HUES64 (cell line): ENCODE results near the gene ESCO1.

Source experiments
- H3K27ac ChIP-seq: 2 replicates; pipeline ENCODE4 v1.7.0; 2013; ENCODE audit warnings: low read depth, low read length, inconsistent platforms
- H3K27me3 ChIP-seq: 2 replicates; pipeline ENCODE4 v1.6.1; 2013; ENCODE audit warnings: mild to moderate bottlenecking, low read length; ENCODE audit not compliant: insufficient read depth
- H3K36me3 ChIP-seq: 2 replicates; pipeline ENCODE4 v1.6.1; 2013; ENCODE audit warnings: mild to moderate bottlenecking, low read length; ENCODE audit not compliant: insufficient read depth
- H3K4me1 ChIP-seq: 2 replicates; pipeline ENCODE4 v1.6.1; 2013; ENCODE audit warnings: mild to moderate bottlenecking, low read length, moderate library complexity; ENCODE audit not compliant: insufficient read depth
- H3K4me3 ChIP-seq: 2 replicates; pipeline ENCODE4 v1.5.1; 2013; ENCODE audit warnings: mild to moderate bottlenecking, low read length, moderate library complexity
- H3K9ac ChIP-seq: 2 replicates; pipeline ENCODE4 v1.6.1; 2013; ENCODE audit warnings: mild to moderate bottlenecking, low read depth, low read length
- H3K9me3 ChIP-seq: 2 replicates; pipeline ENCODE4 v1.6.1; 2013; ENCODE audit warnings: low read depth, low read length; ENCODE audit not compliant: insufficient read depth
- WGBS: fragments of 150-250, 120-280 bp; methylation state at CpG from one replicate; pipeline ENCODE4 v1.1.7; 2013; ENCODE audit warnings: missing lambda C conversion rate; 5-methylcytosine and 5-hydroxymethylcytosine counted together

ESCO1 gene

DNA sequence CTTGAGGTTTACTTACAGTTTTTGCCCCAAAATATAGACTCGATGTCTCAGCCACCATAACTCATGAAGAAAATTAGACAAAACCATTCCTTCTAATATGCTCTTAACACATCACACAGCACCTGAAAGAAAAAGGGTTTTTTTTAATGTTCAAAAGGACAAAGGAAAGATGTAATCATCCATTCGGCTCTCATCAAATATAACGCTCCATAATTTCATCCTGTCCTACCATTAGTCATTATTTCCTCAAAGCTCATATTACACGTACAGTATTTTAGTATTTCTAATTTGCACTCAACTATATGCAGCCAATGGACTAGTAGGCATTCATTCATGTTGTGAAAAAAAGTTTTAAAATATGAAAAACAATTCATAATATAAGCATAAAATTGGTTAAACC lies 24.8 kb downstream of the ESCO1 start:
- no peak overlapping the region for H3K4me3 ChIP-seq
- 96% methylated on average over 4 of the region's 4 CpGs for WGBS
- no peaks in the 10 kb centered on the region for H3K9me3 ChIP-seq
- H3K9ac ChIP-seq = no peak overlapping the region
- no peaks in the 10 kb centered on the region for H3K4me1 ChIP-seq
- peaks cover 64% of the 10 kb centered on the region for H3K36me3 ChIP-seq
- no peaks in the 10 kb centered on the region for H3K27me3 ChIP-seq
- no peak overlapping the region for H3K27ac ChIP-seq

DNA sequence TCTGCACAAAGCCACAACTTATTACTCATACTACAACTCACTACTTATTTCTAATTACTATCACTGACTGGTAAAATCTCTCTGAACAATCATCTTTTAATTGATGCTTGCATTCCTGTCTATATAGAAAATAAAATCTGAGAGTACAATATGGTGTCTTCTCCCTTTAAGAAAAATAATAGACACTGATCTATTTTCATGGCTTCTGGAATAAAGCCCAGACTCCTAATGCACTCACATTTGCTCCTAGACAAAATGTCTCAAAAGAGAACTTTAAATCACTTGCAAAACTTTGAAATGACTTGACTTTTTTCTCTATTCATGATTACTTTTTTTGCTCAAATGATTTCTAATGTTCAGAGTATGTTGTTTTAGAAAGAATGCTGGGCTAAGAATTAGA lies 28.7 kb downstream of the ESCO1 start:
- Histone ChIP-seq H3K27me3 (no peaks in the 10 kb centered on the region), H3K36me3 (peaks cover 91% of the 10 kb centered on the region), H3K4me3 (no peak overlapping the region), H3K9ac (no peak overlapping the region), H3K27ac (no peak overlapping the region), H3K9me3 (no peaks in the 10 kb centered on the region), H3K4me1 (no peaks in the 10 kb centered on the region)

DNA sequence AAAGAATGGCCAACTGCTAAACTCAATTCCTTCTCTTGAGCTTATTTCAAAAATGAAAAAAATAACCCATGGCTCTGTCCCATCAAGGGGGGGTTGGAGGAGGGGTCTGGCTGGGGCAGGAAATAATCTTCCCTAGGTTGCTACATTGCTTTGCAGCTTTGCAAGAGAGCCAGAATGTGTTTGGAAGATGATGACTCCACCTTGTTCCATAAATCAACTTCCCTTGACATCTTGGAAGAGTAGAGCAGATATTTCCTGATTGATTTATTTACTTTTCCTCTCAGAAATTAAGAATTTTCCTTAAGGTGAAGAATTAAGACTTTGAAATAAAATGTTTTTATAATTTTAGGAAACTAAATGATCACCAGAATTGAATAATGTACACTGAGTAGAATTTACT lies 41.3 kb downstream of the ESCO1 start:
- Histone ChIP-seq H3K36me3 (peaks cover 79% of the 10 kb centered on the region), H3K9ac (no peak overlapping the region), H3K9me3 (no peaks in the 10 kb centered on the region), H3K27ac (no peak overlapping the region), H3K4me1 (no peaks in the 10 kb centered on the region), H3K27me3 (no peaks in the 10 kb centered on the region), H3K4me3 (no peak overlapping the region)

DNA sequence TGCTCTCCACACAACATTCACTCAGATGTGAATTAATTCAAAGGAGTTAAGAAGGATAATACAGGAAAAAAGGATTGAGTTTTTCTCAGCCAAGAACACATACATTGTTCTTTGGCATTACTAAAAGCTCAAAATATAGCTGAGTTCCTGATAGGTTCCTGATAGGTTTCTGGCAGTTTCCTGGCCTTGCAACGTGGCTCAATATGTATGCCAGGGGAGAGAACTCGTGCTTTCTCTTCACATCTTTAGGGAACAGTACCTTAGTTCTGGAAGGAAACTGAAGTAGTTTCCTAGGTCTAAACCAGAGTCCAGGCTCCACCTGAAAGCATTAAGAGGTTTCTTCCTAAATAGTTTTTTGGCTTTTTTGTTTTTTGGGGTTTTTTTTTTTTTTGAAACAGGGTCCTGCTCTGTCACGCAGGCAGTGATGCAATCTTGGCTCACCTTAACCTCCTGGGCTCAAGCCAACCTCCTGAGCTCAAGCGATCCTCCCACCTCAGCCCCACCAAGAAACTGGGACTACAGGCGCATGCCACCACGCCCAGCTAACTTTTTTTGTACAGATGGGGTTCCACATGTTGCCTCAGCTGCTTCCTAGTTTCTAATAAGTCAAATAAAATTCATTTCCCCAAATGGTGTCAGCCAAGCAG lies 42.8 kb downstream of the ESCO1 start:
- 93% methylated on average over 6 of the region's 6 CpGs for WGBS
- no peak overlapping the region for H3K4me3 ChIP-seq
- no peaks in the 10 kb centered on the region for H3K27me3 ChIP-seq
- no peaks in the 10 kb centered on the region for H3K4me1 ChIP-seq
- H3K9me3 ChIP-seq = no peaks in the 10 kb centered on the region
- H3K9ac ChIP-seq = no peak overlapping the region
- H3K27ac ChIP-seq = no peak overlapping the region
- H3K36me3 ChIP-seq = peaks cover 70% of the 10 kb centered on the region

DNA sequence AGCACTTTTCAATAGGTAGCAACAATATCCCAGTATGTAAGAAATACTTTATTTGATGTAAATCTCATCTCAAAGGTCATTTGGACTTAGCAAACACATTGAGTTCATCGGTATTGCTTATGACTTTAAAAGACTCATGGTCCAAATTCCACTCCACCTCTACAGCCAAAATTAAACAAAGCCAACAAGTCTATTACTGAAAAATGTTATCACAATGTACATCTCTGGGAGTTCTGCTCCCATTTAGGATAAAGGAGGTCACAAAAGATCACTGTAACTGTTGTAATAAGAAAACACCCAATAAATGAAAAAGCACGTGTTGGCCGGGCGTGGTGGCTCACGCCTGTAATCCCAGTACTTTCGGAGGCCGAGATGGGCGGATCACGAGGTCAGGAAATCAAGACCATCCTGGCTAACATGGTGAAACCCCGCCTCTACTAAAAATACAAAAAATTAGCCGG lies 50.0 kb downstream of the ESCO1 start:
- Histone ChIP-seq H3K27ac (no peak overlapping the region), H3K9me3 (no peaks in the 10 kb centered on the region), H3K4me1 (no peaks in the 10 kb centered on the region), H3K27me3 (no peaks in the 10 kb centered on the region), H3K4me3 (no peak overlapping the region), H3K36me3 (peaks cover 49% of the 10 kb centered on the region), H3K9ac (no peak overlapping the region)
- whole genome bisulfite sequencing = 98% methylated on average over 11 of the region's 11 CpGs

DNA sequence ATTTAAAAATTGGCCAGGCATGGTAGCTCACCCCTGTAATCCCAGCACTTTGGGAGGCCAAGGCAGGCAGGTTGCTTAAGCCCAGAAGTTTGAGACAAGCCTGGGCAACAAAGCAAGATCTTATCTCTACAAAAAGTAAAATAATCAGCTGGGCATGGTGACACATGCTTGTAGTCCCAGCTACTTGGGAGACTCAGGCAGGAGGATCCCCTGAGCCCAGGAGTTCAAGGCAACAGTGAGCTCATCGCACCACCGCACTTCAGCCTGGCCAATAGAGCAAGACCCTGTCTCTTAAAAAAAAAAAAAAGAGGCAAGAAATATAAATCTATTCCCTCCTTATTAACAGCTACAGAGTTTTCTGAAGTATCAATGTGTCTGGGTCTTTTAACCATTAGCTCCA lies 51.9 kb downstream of the ESCO1 start:
- Histone ChIP-seq H3K4me1 (no peaks in the 10 kb centered on the region), H3K27me3 (no peaks in the 10 kb centered on the region), H3K4me3 (no peak overlapping the region), H3K36me3 (peaks cover 45% of the 10 kb centered on the region), H3K9ac (no peak overlapping the region), H3K27ac (no peak overlapping the region), H3K9me3 (no peaks in the 10 kb centered on the region)
- WGBS = 100% methylated on average over 2 of the region's 2 CpGs

DNA sequence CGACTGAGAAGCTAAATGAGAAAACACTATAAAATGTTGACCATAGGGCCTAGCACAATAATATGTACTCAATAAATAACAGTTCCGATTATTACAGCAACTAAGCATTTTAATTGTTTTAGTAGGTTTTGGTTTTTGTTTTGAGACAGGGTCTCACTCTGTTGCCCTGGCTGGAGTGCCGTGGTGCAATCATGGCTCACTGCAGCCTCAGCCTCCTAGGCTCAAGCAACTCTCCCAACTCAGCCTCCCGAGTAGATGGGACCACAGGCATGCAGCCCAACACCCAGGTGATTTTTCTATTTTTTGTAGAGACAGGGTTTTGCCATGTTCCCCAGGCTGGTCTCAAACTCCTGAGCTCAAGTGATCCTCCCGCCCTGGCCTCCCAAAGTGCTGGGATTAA lies 54.1 kb downstream of the ESCO1 start:
- WGBS = 98% methylated on average over 4 of the region's 5 CpGs
- Histone ChIP-seq H3K4me1 (no peaks in the 10 kb centered on the region), H3K27me3 (no peaks in the 10 kb centered on the region), H3K36me3 (peaks cover 40% of the 10 kb centered on the region), H3K27ac (no peak overlapping the region), H3K9me3 (no peaks in the 10 kb centered on the region), H3K9ac (no peak overlapping the region), H3K4me3 (no peak overlapping the region)

DNA sequence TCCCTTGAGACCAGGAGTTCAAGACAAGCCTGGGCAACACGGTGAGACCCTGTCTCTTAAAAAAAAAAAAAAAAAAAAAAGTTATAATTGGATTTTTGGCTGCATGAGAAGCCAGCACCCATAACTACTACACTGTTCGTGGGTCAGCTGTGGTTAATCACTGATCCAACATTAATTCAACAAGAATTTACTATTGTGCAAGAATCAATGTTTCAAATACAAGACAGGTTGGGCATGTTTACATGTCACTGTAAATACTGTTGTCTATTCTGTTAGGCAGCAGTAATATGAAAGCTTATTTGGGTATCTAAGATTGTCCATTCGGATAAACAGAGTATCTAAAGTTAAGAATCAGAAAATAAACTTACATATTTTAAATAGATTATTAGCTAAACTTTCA lies 62.3 kb downstream of the ESCO1 start:
- H3K36me3 ChIP-seq = peaks cover 81% of the 10 kb centered on the region
- WGBS = 94% methylated on average over 1 of the region's 3 CpGs

DNA sequence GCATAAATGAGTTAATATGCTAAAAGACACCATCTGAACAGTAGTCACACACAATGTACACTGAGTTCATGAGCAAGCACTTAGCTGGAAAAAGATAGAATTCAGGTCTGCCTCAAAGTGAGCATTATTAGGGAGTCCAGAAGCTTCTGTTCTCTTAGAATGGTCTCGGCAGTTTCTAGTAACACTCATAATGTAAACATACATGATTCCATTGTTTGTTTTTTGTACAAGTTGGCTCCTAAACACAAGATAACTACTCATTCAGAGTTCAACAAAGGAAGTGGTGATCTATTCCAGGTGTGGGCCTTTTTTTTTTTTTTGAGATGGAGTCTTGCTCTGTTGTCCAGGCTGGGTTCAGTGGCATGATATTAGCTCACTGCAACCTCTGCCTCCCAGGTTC lies 66.2 kb downstream of the ESCO1 start:
- Histone ChIP-seq H3K27ac (no peak overlapping the region), H3K4me1 (no peaks in the 10 kb centered on the region), H3K27me3 (no peaks in the 10 kb centered on the region), H3K4me3 (no peak overlapping the region), H3K9ac (no peak overlapping the region), H3K36me3 (peaks cover 97% of the 10 kb centered on the region), H3K9me3 (no peaks in the 10 kb centered on the region)
- 100% methylated on average over 1 of the region's 1 CpG for WGBS

More for the DNA sequence above, 62.3 kb downstream of the ESCO1 start:
- Histone ChIP-seq H3K27me3 (no peaks in the 10 kb centered on the region), H3K27ac (no peak overlapping the region), H3K9me3 (no peaks in the 10 kb centered on the region), H3K4me3 (no peak overlapping the region), H3K9ac (no peak overlapping the region), H3K4me1 (no peaks in the 10 kb centered on the region)

DNA sequence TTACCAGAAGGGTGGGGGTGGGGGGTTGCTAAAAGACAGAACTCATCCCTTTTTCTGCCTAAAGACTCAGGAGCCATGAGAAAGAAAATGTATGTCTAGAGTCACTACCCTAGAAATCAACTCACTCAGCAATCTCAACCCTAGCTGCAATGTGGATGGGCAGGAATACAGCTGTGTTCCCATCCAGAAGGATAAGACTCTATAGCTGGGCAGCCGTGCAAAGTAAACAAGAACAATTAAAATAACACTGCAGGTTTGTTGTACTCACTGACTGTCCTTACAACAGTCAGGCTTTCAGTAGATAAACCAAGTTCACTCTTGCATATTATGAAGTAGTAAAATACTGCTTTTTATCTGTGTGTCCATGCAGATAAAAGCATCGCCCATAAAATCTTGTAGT lies 74.0 kb downstream of the ESCO1 start:
- no peak overlapping the region for H3K4me3 ChIP-seq
- H3K27me3 ChIP-seq = no peaks in the 10 kb centered on the region
- no peaks in the 10 kb centered on the region for H3K9me3 ChIP-seq
- peaks cover 95% of the 10 kb centered on the region for H3K36me3 ChIP-seq
- no peaks in the 10 kb centered on the region for H3K4me1 ChIP-seq
- WGBS = 93% methylated on average over 2 of the region's 2 CpGs
- no peak overlapping the region for H3K27ac ChIP-seq
- no peak overlapping the region for H3K9ac ChIP-seq

DNA sequence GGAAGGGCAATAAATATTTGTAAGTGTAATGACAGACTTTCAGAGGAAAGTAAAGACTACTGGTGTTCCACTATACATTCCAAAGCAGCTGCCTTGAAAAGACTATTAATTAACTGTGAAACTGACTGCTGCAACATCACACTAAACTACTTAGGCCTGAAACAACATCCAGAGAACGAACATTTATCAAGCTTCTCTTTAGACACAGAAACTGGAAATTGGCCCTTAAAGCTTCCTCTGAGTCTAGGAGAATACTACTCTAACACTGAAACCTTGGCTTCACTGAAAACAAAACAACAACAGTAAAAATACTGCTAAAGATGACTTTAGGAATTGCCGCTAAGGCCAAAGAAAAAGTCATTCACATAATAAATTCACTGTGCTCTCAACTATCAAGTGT lies 74.6 kb downstream of the ESCO1 start:
- H3K27ac ChIP-seq = no peak overlapping the region
- H3K36me3 ChIP-seq = peaks cover 93% of the 10 kb centered on the region
- H3K9ac ChIP-seq = no peak overlapping the region
- no peaks in the 10 kb centered on the region for H3K4me1 ChIP-seq
- no peak overlapping the region for H3K4me3 ChIP-seq
- WGBS = 97% methylated on average over 2 of the region's 2 CpGs
- H3K9me3 ChIP-seq = no peaks in the 10 kb centered on the region
- no peaks in the 10 kb centered on the region for H3K27me3 ChIP-seq

DNA sequence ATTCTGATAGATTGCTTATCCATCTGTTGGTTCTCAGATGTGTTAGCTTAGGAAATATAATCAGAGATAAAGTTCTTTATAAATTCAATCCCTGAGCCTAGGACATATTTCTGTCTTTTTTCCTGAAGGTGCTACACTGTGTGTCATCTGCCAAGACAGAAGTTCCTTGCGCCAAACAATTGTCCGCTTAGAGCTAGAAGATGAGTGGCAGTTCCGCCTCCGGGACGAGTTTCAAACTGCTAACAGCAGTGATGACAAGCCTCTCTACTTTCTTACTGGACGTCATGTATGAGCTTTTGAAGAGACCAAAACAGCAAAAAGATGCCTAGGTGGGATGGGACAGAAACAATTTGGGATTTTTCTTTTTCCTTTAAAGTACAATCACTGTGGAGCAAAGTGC lies 78.0 kb downstream of the ESCO1 start:
- H3K9me3 ChIP-seq = no peaks in the 10 kb centered on the region
- no peak overlapping the region for H3K9ac ChIP-seq
- WGBS = 97% methylated on average over 6 of the region's 6 CpGs
- no peaks in the 10 kb centered on the region for H3K4me1 ChIP-seq
- H3K27ac ChIP-seq = no peak overlapping the region
- no peaks in the 10 kb centered on the region for H3K27me3 ChIP-seq
- peaks cover 93% of the 10 kb centered on the region for H3K36me3 ChIP-seq
- H3K4me3 ChIP-seq = no peak overlapping the region
